ENCODE data around the gene CD1B.
"Not testable (repeated sequence)": the region's sequence is repeated elsewhere in the genome, so short reads cannot be mapped to it uniquely, and the experiment has no call there.

The CD1B gene

GRCh38 chr1:158353303-158354075 is 22.2 kb upstream of the CD1B start, which contains the start of gene CD1E:
Gene CD1E, plus strand, starts transcription at chr1:158353894. Its CDS starts 95 bp downstream, at chr1:158353989.
- peaks cover 8% of the 10 kb centered on the region; the same call in 1 of the 2 replicates for H3K4me1 ChIP-seq (ENCODE audit: insufficient read depth, low read length)
- no peak within 1 kb of the TSS for H3K9ac ChIP-seq (ENCODE audit: low read depth, low read length)
- H3K36me3 ChIP-seq (ENCODE audit: insufficient read depth, low read depth, low read length) = no peaks in the 10 kb centered on the region
- H3K4me3 ChIP-seq (ENCODE audit: low read length) = no peak within 1 kb of the TSS
- H3K27ac ChIP-seq (ENCODE audit: low read length) = no peak within 1 kb of the TSS
- H3K9me3 ChIP-seq (ENCODE audit: insufficient read depth, low read depth, low read length) = no peaks in the 10 kb centered on the region
- H3K27me3 ChIP-seq (ENCODE audit: insufficient read depth, low read length) = no peaks in the 10 kb centered on the region

GRCh38 chr1:158348946-158349345 is 17.6 kb upstream of the CD1B start:
- not testable (repeated sequence) for H3K4me3 ChIP-seq (ENCODE audit: low read length); H3K36me3 ChIP-seq (ENCODE audit: insufficient read depth, low read depth, low read length); H3K9ac ChIP-seq (ENCODE audit: low read depth, low read length); H3K27ac ChIP-seq (ENCODE audit: low read length); H3K27me3 ChIP-seq (ENCODE audit: insufficient read depth, low read length); H3K9me3 ChIP-seq (ENCODE audit: insufficient read depth, low read depth, low read length); H3K4me1 ChIP-seq (ENCODE audit: insufficient read depth, low read length)

- not testable (repeated sequence) for H3K27ac ChIP-seq (ENCODE audit: low read length); H3K4me1 ChIP-seq (ENCODE audit: insufficient read depth, low read length); H3K9me3 ChIP-seq (ENCODE audit: insufficient read depth, low read depth, low read length); H3K27me3 ChIP-seq (ENCODE audit: insufficient read depth, low read length); H3K36me3 ChIP-seq (ENCODE audit: insufficient read depth, low read depth, low read length); H3K9ac ChIP-seq (ENCODE audit: low read depth, low read length); H3K4me3 ChIP-seq (ENCODE audit: low read length)
Observed at GRCh38 chr1:158336413-158336812, 5.1 kb upstream of the CD1B start.

- H3K36me3 ChIP-seq (ENCODE audit: insufficient read depth, low read depth, low read length) = no peaks in the 10 kb centered on the region
- H3K9ac ChIP-seq (ENCODE audit: low read depth, low read length) = no peak overlapping the region
- H3K27ac ChIP-seq (ENCODE audit: low read length) = no peak overlapping the region
- no peaks in the 10 kb centered on the region for H3K9me3 ChIP-seq (ENCODE audit: insufficient read depth, low read depth, low read length)
- no peak overlapping the region for H3K4me3 ChIP-seq (ENCODE audit: low read length)
- no peaks in the 10 kb centered on the region for H3K4me1 ChIP-seq (ENCODE audit: insufficient read depth, low read length)
- H3K27me3 ChIP-seq (ENCODE audit: insufficient read depth, low read length) = no peaks in the 10 kb centered on the region
Observed at GRCh38 chr1:158335213-158335532, 3.8 kb upstream of the CD1B start.

GRCh38 chr1:158334526-158335212 is 3.3 kb upstream of the CD1B start:
- no peak overlapping the region for H3K9ac ChIP-seq (ENCODE audit: low read depth, low read length)
- H3K9me3 ChIP-seq (ENCODE audit: insufficient read depth, low read depth, low read length) = no peaks in the 10 kb centered on the region
- H3K27ac ChIP-seq (ENCODE audit: low read length) = no peak overlapping the region
- no peaks in the 10 kb centered on the region for H3K4me1 ChIP-seq (ENCODE audit: insufficient read depth, low read length)
- no peaks in the 10 kb centered on the region for H3K27me3 ChIP-seq (ENCODE audit: insufficient read depth, low read length)
- no peak overlapping the region for H3K4me3 ChIP-seq (ENCODE audit: low read length)
- H3K36me3 ChIP-seq (ENCODE audit: insufficient read depth, low read depth, low read length) = no peaks in the 10 kb centered on the region

- Histone ChIP-seq H3K36me3 (ENCODE audit: insufficient read depth, low read depth, low read length) (no peaks in the 10 kb centered on the region), H3K27ac (ENCODE audit: low read length) (no peak overlapping the region), H3K9me3 (ENCODE audit: insufficient read depth, low read depth, low read length) (no peaks in the 10 kb centered on the region), H3K4me1 (ENCODE audit: insufficient read depth, low read length) (no peaks in the 10 kb centered on the region), H3K9ac (ENCODE audit: low read depth, low read length) (no peak overlapping the region), H3K4me3 (ENCODE audit: low read length) (no peak overlapping the region), H3K27me3 (ENCODE audit: insufficient read depth, low read length) (no peaks in the 10 kb centered on the region)
Observed at GRCh38 chr1:158333405-158334155, 2.2 kb upstream of the CD1B start.

- H3K9me3 ChIP-seq (ENCODE audit: insufficient read depth, low read depth, low read length) = no peaks in the 10 kb centered on the region
- no peak overlapping the region for H3K27ac ChIP-seq (ENCODE audit: low read length)
- H3K27me3 ChIP-seq (ENCODE audit: insufficient read depth, low read length) = no peaks in the 10 kb centered on the region
- H3K4me3 ChIP-seq (ENCODE audit: low read length) = no peak overlapping the region
- H3K9ac ChIP-seq (ENCODE audit: low read depth, low read length) = no peak overlapping the region
- no peaks in the 10 kb centered on the region for H3K36me3 ChIP-seq (ENCODE audit: insufficient read depth, low read depth, low read length)
- no peaks in the 10 kb centered on the region for H3K4me1 ChIP-seq (ENCODE audit: insufficient read depth, low read length)
Observed at GRCh38 chr1:158331106-158331425, 265 bp downstream of the CD1B start.

- Histone ChIP-seq H3K9ac (ENCODE audit: low read depth, low read length) (no peak overlapping the region), H3K4me3 (ENCODE audit: low read length) (no peak overlapping the region), H3K27me3 (ENCODE audit: insufficient read depth, low read length) (no peaks in the 10 kb centered on the region), H3K27ac (ENCODE audit: low read length) (no peak overlapping the region), H3K4me1 (ENCODE audit: insufficient read depth, low read length) (no peaks in the 10 kb centered on the region), H3K36me3 (ENCODE audit: insufficient read depth, low read depth, low read length) (no peaks in the 10 kb centered on the region), H3K9me3 (ENCODE audit: insufficient read depth, low read depth, low read length) (no peaks in the 10 kb centered on the region)
Observed at GRCh38 chr1:158330391-158331105, 783 bp downstream of the CD1B start.

- Histone ChIP-seq H3K27me3 (ENCODE audit: insufficient read depth, low read length) (no peaks in the 10 kb centered on the region), H3K4me1 (ENCODE audit: insufficient read depth, low read length) (no peaks in the 10 kb centered on the region), H3K27ac (ENCODE audit: low read length) (no peak overlapping the region), H3K9ac (ENCODE audit: low read depth, low read length) (no peak overlapping the region), H3K9me3 (ENCODE audit: insufficient read depth, low read depth, low read length) (no peaks in the 10 kb centered on the region), H3K36me3 (ENCODE audit: insufficient read depth, low read depth, low read length) (no peaks in the 10 kb centered on the region), H3K4me3 (ENCODE audit: low read length) (no peak overlapping the region)
Observed at GRCh38 chr1:158329733-158330132, 1.6 kb downstream of the CD1B start.

- no peaks in the 10 kb centered on the region for H3K4me1 ChIP-seq (ENCODE audit: insufficient read depth, low read length)
- no peak overlapping the region for H3K4me3 ChIP-seq (ENCODE audit: low read length)
- no peaks in the 10 kb centered on the region for H3K27me3 ChIP-seq (ENCODE audit: insufficient read depth, low read length)
- no peak overlapping the region for H3K27ac ChIP-seq (ENCODE audit: low read length)
- no peaks in the 10 kb centered on the region for H3K36me3 ChIP-seq (ENCODE audit: insufficient read depth, low read depth, low read length)
- H3K9ac ChIP-seq (ENCODE audit: low read depth, low read length) = no peak overlapping the region
- no peaks in the 10 kb centered on the region for H3K9me3 ChIP-seq (ENCODE audit: insufficient read depth, low read depth, low read length)
Observed at GRCh38 chr1:158329300-158329699, 2.0 kb downstream of the CD1B start.

GRCh38 chr1:158328426-158328825 is 2.9 kb downstream of the CD1B start:
- H3K36me3 ChIP-seq (ENCODE audit: insufficient read depth, low read depth, low read length) = no peaks in the 10 kb centered on the region
- H3K9ac ChIP-seq (ENCODE audit: low read depth, low read length) = no peak overlapping the region
- H3K27ac ChIP-seq (ENCODE audit: low read length) = no peak overlapping the region
- no peaks in the 10 kb centered on the region for H3K9me3 ChIP-seq (ENCODE audit: insufficient read depth, low read depth, low read length)
- no peaks in the 10 kb centered on the region for H3K27me3 ChIP-seq (ENCODE audit: insufficient read depth, low read length)
- H3K4me3 ChIP-seq (ENCODE audit: low read length) = no peak overlapping the region
- H3K4me1 ChIP-seq (ENCODE audit: insufficient read depth, low read length) = no peaks in the 10 kb centered on the region
